Neural cell (in vitro differentiated cells): ENCODE data around the gene LYPD6B.

Experiments used
- TAF1 ChIP-seq: IDR thresholded peaks from 2 replicates; pipeline ENCODE4 v1.6.1; 2012; ENCODE audit warnings: low read depth
- TF ChIP-seq, protein P1 (sequence below): fragments of 450-650 bp; IDR thresholded peaks from 2 replicates; pipeline ENCODE4 v1.5.1; 2014; ENCODE audit warnings: antibody characterized with exemption, mild to moderate bottlenecking, moderate library complexity; ENCODE audit not compliant: poor library complexity, severe bottlenecking

DNA sequence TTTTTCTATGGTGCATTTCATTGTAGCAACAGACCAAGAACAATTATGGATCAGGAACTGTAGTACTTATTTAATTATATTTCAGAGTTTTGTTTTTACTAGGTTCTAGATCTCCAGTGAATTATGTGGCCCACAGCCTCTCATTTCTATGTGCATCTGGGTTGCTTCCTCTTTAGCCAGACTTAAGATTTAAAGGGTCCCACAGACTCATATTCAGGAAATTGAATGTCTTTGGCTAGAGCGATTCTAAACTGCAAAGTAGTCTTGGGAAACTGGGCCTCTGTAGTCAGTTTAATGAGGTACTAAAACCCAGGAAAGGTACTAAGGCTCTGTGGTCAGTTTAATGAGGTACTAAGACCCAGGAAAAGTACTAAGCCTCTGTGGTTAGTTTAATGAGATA lies 94.4 kb downstream of the LYPD6B start:
- TF ChIP-seq TAF1, result no peak
- TF ChIP-seq, protein P1, sequence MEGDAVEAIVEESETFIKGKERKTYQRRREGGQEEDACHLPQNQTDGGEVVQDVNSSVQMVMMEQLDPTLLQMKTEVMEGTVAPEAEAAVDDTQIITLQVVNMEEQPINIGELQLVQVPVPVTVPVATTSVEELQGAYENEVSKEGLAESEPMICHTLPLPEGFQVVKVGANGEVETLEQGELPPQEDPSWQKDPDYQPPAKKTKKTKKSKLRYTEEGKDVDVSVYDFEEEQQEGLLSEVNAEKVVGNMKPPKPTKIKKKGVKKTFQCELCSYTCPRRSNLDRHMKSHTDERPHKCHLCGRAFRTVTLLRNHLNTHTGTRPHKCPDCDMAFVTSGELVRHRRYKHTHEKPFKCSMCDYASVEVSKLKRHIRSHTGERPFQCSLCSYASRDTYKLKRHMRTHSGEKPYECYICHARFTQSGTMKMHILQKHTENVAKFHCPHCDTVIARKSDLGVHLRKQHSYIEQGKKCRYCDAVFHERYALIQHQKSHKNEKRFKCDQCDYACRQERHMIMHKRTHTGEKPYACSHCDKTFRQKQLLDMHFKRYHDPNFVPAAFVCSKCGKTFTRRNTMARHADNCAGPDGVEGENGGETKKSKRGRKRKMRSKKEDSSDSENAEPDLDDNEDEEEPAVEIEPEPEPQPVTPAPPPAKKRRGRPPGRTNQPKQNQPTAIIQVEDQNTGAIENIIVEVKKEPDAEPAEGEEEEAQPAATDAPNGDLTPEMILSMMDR, result no peak
